Activated CD4-positive, alpha-beta T cell treated with anti-CD3 and anti-CD28 coated beads for 36 hours (primary cell): Measurements from ENCODE around the gene WDFY4. TPM values are rescaled to one million over a fixed set of nuclear protein-coding genes. Genes with fewer than 3 reads are reported as not detected.

Experiments
- ATAC-seq: fragments of 200-7000 bp; cut with Tn5 transposase; one replicate; pipeline ENCODE4 v1.10.0; 2021; ENCODE audit warnings: mild to moderate bottlenecking, moderate library complexity
- CTCF ChIA-PET: fragments of 350-600 bp; sonication (Branson Sonifier 250); formaldehyde crosslinking; loops from one replicate; lab custom pipeline; 2021; ENCODE audit warnings: antibody characterized with exemption; lab: Charles Lee
- POLR2A ChIA-PET: fragments of 350-600 bp; sonication (Branson Sonifier 250); formaldehyde crosslinking; loops from one replicate; lab custom pipeline; 2021; ENCODE audit warnings: antibody characterized with exemption, inconsistent platforms; lab: Charles Lee
- DNase-seq: peaks from one replicate; pipeline ENCODE4 v3.0.0-alpha.2; 2020
- H3K27ac Mint-ChIP-seq: one replicate; pipeline ENCODE4 v1.8.0; 2021; ENCODE audit warnings: mixed read lengths
- H3K27me3 Mint-ChIP-seq: one replicate; pipeline ENCODE4 v1.8.0; 2021; ENCODE audit warnings: mixed read lengths
- H3K36me3 Mint-ChIP-seq: one replicate; pipeline ENCODE4 v1.8.0; 2021; ENCODE audit warnings: low read depth, mixed read lengths
- H3K4me1 Mint-ChIP-seq: one replicate; pipeline ENCODE4 v1.8.0; 2021; ENCODE audit warnings: mixed read lengths
- H3K4me3 Mint-ChIP-seq: one replicate; pipeline ENCODE4 v1.8.0; 2021; ENCODE audit warnings: mild to moderate bottlenecking, moderate library complexity, mixed read lengths
- H3K9me3 Mint-ChIP-seq: one replicate; pipeline ENCODE4 v1.8.0; 2021; ENCODE audit warnings: low read depth, mixed read lengths
- intact Hi-C, 2 experiments: fragments of 100-400 bp; cut with DNase I in 1 of 2; cut with micrococcal nuclease in 1 of 2; formaldehyde crosslinking; loops; one replicate each; pipeline versions ENCODE4 v1.14.2 to v1.15.1; 2022 to 2024; cut with DNase I, micrococcal nuclease
- total RNA-seq, 2 experiments: library from RNA; stranded (reverse); gene quantifications; one replicate each; pipeline ENCODE4 v1.2.3, GENCODE V29; 2021

WDFY4 gene
- total RNA-seq, 2 experiments from 2014 or later = 0.07 to 0.09 TPM

DNA sequence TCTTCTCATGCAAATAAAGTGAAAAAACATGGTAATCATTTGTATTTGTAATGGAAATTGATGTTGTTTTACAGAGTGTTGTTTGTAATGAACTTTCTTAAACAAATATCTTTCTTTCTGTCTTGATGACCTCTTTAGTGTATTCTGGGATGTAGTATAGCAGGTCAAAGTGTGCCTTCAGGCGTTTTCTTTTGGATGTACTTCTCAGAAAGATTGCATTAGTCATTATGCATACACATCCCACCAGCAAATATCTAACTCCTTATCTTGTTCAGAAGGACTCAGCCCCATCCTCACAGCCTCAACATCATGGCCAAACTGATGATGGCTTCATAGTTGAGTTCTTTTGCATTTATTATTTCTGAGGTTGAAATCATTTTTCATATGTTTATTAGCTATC, 130.3 kb downstream of the WDFY4 start:
- Mint-ChIP-seq H3K27ac (no peak overlapping the region), H3K4me3 (no peak overlapping the region), H3K9me3 (no peaks in the 10 kb centered on the region), H3K27me3 (peaks cover 2% of the 10 kb centered on the region), H3K4me1 (no peaks in the 10 kb centered on the region), H3K36me3 (no peaks in the 10 kb centered on the region)
- intact Hi-C loops = no loop called here
- ATAC-seq (no peak), DNase-seq (no peak)
- ChIA-PET POLR2A (no interaction called here), CTCF (no interaction called here)

DNA sequence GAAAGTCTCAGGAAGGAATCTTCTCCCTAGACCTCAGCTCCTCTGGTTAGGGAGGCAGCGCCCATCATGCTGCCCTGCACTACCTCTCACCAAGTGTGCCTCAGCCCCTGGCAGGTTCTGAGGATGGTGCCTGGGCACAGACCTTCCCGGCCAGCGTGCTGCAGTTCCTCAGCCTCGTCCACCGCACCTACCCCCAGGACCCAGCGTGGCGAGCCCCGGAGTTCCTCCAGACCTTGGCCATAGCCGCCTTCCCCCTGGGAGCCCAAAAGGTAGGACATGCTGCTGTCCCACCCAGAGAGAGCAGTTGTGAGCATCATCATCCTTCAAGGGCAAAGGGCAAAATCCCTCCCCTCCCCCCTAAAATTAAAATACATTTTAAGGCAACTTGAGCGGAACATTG, 132.5 kb downstream of the WDFY4 start:
- Mint-ChIP-seq H3K36me3 (no peaks in the 10 kb centered on the region), H3K4me1 (no peaks in the 10 kb centered on the region), H3K4me3 (no peak overlapping the region), H3K9me3 (no peaks in the 10 kb centered on the region), H3K27me3 (peaks cover 2% of the 10 kb centered on the region), H3K27ac (no peak overlapping the region)
- DNase-seq (no peak), ATAC-seq (no peak)
- ChIA-PET CTCF (no interaction called here), POLR2A (no interaction called here)
- intact Hi-C loops = no loop called here

DNA sequence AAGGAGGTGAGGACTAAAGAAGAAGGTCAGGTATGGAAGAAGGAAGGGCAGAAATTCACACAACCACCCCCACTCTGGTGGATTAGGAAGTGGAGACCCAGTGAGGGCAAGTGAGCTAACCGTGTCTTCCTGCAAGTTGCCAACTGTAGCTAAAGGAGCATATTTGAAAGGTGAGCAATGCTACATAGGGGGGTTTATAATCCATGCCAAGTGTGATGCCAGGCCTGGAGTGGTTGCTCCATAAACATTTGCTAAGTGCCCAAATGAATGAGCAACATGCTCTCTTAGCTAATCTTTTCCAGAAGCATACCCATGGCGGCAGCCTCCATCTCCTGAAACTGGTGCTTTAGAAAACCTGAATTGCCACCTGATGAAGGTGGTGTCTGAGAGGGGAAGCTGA, 133.4 kb downstream of the WDFY4 start:
- no peaks in the 10 kb centered on the region for H3K27me3 Mint-ChIP-seq
- no peak overlapping the region for H3K4me3 Mint-ChIP-seq
- no peak overlapping the region for H3K27ac Mint-ChIP-seq
- no peaks in the 10 kb centered on the region for H3K4me1 Mint-ChIP-seq
- ChIA-PET CTCF (interaction anchor here (0.8 kb wide), 1 partner anchor 52 kb away, joined by 3 read pairs; no protein-coding TSS in a partner anchor), POLR2A (no interaction called here)
- intact Hi-C loops = no loop called here
- no peak for DNase-seq
- H3K9me3 Mint-ChIP-seq = no peaks in the 10 kb centered on the region
- no peak for ATAC-seq
- H3K36me3 Mint-ChIP-seq = no peaks in the 10 kb centered on the region

DNA sequence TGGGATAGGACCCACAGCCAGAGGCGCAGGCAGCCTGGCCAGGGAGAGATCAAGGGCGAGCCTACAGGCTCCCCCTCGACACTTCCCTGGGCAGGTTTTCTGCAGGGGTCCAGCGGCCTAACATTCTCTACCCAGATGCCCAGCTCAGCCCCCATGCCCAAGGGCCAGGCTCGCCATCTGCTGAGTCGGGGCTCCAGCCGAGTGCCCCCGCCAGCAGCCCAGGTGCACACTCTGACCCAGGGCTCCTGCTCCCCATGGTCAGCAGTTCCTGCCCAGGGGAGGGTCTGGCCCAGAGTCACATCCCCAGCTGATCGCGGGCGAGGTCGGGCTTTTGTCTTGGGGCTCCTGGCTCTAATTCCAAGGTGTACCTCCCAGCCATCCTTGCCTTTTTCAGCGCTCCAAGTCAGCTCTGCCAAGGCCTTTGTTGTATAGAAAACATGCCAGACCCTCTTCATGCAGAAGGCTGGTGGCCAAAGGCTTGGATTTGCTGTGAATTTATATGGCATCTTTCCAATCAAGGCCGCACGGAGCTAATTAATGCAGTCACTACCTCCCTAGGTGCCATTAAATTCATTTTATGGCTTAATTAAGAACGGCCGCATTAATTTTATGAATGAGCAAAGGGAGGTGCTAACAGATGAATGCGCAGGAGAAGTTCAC, 134.3 kb downstream of the WDFY4 start:
- Mint-ChIP-seq H3K4me3 (no peak overlapping the region), H3K36me3 (no peaks in the 10 kb centered on the region), H3K27ac (no peak overlapping the region), H3K4me1 (no peaks in the 10 kb centered on the region), H3K9me3 (no peaks in the 10 kb centered on the region), H3K27me3 (no peaks in the 10 kb centered on the region)
- DNase-seq (no peak), ATAC-seq (no peak)
- POLR2A ChIA-PET = no interaction called here
- intact Hi-C loops = no loop called here
- CTCF ChIA-PET = no interaction called here

DNA sequence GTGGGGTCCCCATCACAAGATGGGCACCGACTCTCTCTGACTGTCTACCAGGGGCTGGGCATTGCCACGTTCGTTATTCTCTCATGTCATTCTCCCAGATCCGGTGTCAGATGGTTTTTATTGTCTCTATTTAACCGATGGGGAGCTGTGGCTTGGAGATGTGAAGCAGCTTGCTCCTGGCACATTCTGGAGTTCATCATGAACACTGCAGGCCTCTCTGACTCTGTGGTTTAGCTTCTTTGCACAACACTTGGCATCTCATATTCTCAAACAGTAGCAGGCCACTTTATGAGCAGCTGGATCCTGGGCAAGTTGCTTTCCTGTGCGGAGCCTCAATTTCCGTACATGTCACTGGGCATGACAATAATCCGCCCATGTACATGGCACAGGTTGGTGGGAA, 135.1 kb downstream of the WDFY4 start:
- no peaks in the 10 kb centered on the region for H3K36me3 Mint-ChIP-seq
- H3K4me1 Mint-ChIP-seq = no peaks in the 10 kb centered on the region
- no peaks in the 10 kb centered on the region for H3K27me3 Mint-ChIP-seq
- intact Hi-C loops = no loop called here
- DNase-seq (no peak), ATAC-seq (no peak)
- ChIA-PET CTCF (no interaction called here), POLR2A (no interaction called here)
- no peak overlapping the region for H3K4me3 Mint-ChIP-seq
- H3K27ac Mint-ChIP-seq = no peak overlapping the region
- no peaks in the 10 kb centered on the region for H3K9me3 Mint-ChIP-seq

DNA sequence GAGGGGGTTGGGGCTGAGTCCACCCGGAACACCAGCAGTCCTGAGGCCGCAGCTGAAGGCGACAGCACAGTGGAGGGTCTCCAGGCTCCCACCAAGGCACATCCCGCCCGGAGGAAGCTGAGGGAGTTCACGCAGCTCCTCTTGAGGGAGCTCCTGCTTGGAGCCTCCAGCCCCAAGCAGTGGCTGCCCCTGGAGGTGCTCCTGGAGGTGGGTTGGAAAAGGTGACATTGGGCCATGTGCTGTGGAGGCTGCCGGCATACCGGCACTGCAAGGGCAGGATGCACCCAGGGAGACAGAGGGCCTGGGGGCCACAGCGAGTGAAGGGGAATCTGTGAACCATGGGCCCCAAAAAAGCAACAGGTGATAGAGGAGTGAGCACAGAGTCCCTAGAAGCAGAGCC, 135.6 kb downstream of the WDFY4 start:
- DNase-seq (no peak), ATAC-seq (no peak)
- Mint-ChIP-seq H3K27me3 (no peaks in the 10 kb centered on the region), H3K4me1 (no peaks in the 10 kb centered on the region), H3K27ac (no peak overlapping the region), H3K4me3 (no peak overlapping the region), H3K9me3 (no peaks in the 10 kb centered on the region), H3K36me3 (no peaks in the 10 kb centered on the region)
- ChIA-PET POLR2A (no interaction called here), CTCF (no interaction called here)
- intact Hi-C loops = no loop called here

DNA sequence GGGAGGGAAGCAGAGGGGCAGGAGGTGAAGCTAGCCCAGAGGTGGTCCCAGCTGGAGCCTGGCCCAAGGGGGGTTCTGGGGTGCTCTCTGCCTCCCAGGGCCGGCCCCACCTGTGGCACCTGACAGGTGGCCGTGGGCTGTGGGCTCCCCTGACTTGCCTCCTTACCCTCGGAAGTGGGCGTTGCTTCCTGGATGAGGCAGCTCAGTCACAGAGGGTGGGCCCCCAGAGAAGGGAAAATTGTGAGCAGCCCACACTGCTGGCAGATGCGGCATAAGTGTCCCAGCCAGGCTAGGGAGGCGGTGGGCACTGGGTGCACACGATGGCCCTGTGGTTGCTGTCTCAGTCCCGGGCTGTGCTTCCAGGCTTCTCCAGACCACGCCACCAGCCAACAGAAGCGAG, 136.0 kb downstream of the WDFY4 start:
- no peak for DNase-seq
- no peaks in the 10 kb centered on the region for H3K36me3 Mint-ChIP-seq
- ChIA-PET POLR2A (no interaction called here), CTCF (no interaction called here)
- H3K4me1 Mint-ChIP-seq = no peaks in the 10 kb centered on the region
- ATAC-seq = no peak
- H3K9me3 Mint-ChIP-seq = peaks cover 1% of the 10 kb centered on the region
- no peak overlapping the region for H3K27ac Mint-ChIP-seq
- H3K27me3 Mint-ChIP-seq = no peaks in the 10 kb centered on the region
- intact Hi-C loops = no loop called here
- no peak overlapping the region for H3K4me3 Mint-ChIP-seq

DNA sequence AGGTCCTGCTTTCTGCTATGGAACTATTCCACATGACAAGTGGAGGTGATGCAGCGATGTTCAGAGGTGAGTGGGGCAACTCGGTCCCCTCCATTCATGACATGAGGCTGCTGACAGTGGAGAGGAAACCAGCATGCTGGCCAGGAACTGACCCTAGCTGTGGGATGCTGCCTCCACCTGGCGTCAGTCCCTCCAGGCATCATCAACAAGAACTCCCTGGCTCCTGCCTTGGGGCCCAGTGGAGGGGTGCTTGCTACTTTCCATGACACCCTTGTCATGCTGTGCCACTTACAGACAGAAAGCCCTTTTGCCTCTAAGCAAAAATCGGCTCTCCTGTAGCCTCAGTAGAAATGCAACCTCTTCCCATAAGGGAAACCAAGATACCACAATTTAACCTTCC, 136.4 kb downstream of the WDFY4 start:
- POLR2A ChIA-PET = no interaction called here
- peaks cover 1% of the 10 kb centered on the region for H3K9me3 Mint-ChIP-seq
- ATAC-seq (no peak), DNase-seq (no peak)
- CTCF ChIA-PET = no interaction called here
- no peak overlapping the region for H3K27ac Mint-ChIP-seq
- no peaks in the 10 kb centered on the region for H3K27me3 Mint-ChIP-seq
- H3K36me3 Mint-ChIP-seq = no peaks in the 10 kb centered on the region
- H3K4me3 Mint-ChIP-seq = no peak overlapping the region
- H3K4me1 Mint-ChIP-seq = no peaks in the 10 kb centered on the region
- intact Hi-C loops = no loop called here

DNA sequence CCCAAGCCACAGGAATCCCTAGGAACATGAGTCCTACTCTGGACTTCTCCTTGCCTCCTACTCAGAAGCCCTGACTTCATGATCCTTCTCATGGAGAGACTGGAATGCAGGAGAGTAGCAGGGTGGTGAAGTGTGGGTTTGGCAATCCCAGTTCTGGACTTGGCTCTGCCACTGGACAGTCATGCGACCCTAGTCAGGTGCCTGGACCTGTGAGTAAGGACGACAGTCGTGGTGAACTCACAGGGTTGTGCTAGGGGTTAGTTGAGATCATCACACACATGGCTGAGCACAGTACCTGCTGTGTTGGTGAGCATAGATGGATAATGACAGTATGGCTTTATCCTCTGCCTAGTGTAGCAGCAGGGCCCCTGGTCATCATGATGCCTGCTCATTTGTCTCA, 137.0 kb downstream of the WDFY4 start:
- Mint-ChIP-seq H3K4me3 (no peak overlapping the region), H3K9me3 (peaks cover 1% of the 10 kb centered on the region), H3K4me1 (no peaks in the 10 kb centered on the region), H3K36me3 (no peaks in the 10 kb centered on the region), H3K27me3 (no peaks in the 10 kb centered on the region), H3K27ac (no peak overlapping the region)
- intact Hi-C loops = no loop called here
- ChIA-PET POLR2A (no interaction called here), CTCF (no interaction called here)
- DNase-seq (no peak), ATAC-seq (no peak)

DNA sequence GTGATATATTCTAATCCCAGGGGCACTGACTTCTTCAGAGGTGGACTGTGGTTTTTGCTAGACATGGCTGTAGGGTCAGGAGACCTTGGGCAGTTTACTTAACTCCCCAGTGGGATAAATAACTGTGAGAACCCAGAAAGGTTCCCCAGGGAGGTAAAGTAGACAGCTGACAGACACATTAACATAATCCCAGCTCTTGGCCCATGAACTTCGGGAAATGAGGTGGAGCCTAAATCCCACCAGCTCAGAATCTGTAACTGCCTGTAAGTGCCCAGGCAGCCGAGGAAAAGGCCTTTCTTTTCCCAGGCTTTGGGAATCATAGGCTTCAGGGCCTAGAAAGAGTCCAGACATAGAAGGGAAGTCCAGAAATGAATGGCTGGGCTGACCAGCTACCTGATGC, 149.0 kb downstream of the WDFY4 start:
- ATAC-seq = no peak
- ChIA-PET CTCF (no interaction called here), POLR2A (no interaction called here)
- Mint-ChIP-seq H3K36me3 (no peaks in the 10 kb centered on the region), H3K27ac (no peak overlapping the region), H3K4me3 (no peak overlapping the region), H3K9me3 (peaks cover 4% of the 10 kb centered on the region), H3K4me1 (no peaks in the 10 kb centered on the region), H3K27me3 (no peaks in the 10 kb centered on the region)
- intact Hi-C loops = no loop called here
- no peak for DNase-seq

DNA sequence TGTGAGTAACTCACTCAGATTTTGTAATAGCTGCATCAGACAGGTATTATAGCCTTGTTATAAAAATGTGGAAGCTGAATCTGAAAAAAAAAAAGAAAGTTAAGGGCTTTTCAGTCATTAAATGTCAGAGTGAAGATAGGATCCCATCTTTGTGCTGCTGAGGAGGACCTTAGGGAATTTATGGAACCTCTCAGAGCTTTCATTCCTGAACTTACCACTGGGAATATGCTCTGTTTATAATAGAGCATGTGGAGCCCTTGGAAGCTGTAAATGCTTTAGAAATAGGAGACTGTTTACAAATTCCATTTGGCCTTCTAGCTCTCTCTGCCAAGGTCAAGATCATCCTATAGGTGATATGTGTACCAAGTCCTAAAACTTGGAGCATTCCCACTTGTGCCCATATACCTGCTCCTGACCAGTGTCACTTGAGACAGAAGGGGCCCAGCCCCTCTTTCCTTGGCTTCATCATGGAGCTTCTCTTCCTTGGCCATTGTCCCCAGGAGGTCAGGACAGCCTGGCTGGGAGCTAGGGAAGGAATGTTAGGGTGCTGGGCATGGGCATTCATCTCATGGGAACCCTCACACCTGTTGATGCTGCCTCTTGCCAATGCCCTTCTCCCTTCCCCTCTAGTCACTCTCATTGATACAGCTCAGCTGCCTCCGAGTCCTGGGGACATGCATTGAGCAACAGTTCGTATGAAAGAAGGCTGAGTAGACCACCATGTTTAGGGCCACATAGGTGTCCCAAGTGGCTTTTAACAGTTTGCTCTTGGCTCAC, 149.7 kb downstream of the WDFY4 start:
- Mint-ChIP-seq H3K4me1 (no peaks in the 10 kb centered on the region), H3K27ac (no peak overlapping the region), H3K36me3 (no peaks in the 10 kb centered on the region), H3K9me3 (peaks cover 4% of the 10 kb centered on the region), H3K4me3 (no peak overlapping the region), H3K27me3 (no peaks in the 10 kb centered on the region)
- intact Hi-C loops = no loop called here
- ChIA-PET POLR2A (no interaction called here), CTCF (no interaction called here)
- ATAC-seq (no peak), DNase-seq (no peak)

DNA sequence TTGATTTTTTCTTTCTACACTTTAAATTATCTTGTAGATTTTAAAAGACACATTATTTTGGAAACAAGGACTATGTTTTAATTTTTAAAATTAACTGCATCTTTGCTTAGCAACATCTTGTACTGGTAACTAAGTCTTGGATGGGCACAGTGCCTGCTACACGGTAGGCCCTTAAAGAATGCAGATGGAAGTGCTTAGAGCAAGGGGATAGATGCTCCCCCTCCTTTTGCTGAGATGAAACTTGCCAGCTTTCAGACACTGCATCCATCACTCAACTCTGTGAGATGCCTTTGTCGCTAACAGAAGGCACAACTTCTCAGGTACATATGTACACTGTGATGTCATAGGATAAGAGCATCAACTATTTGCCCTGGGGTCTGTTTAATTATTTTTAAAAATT, 151.1 kb downstream of the WDFY4 start:
- Mint-ChIP-seq H3K4me1 (no peaks in the 10 kb centered on the region), H3K27me3 (no peaks in the 10 kb centered on the region), H3K9me3 (peaks cover 4% of the 10 kb centered on the region), H3K36me3 (no peaks in the 10 kb centered on the region), H3K27ac (no peak overlapping the region), H3K4me3 (no peak overlapping the region)
- ChIA-PET CTCF (interaction anchor here (0.6 kb wide), 1 partner anchor 87 kb away, joined by 3 read pairs; no protein-coding TSS in a partner anchor), POLR2A (no interaction called here)
- no peak for DNase-seq
- intact Hi-C loops = no loop called here
- no peak for ATAC-seq
